Naive B cell (primary cell): ENCODE data around the gene HIBADH. TPM values are rescaled to one million over a fixed set of nuclear protein-coding genes. Genes with fewer than 3 reads are reported as not detected.
"Not testable (repeated sequence)": the region's sequence is repeated elsewhere in the genome, so short reads cannot be mapped to it uniquely, and the experiment has no call there.

Source experiments
- ATAC-seq, 2 donors: fragments of 150-1000 bp; cut with Tn5 transposase; 2 replicates each; pipeline ENCODE4 v1.10.0; 2021; ENCODE audit warnings: low read depth in 2 of 2, mild to moderate bottlenecking in 2 of 2, moderate library complexity in 2 of 2
- DNase-seq: peaks from one replicate; pipeline ENCODE4 v3.0.0; 2022
- H3K27ac Mint-ChIP-seq, 6 donors: one replicate each; pipeline ENCODE4 v1.8.0; 2020 to 2022; ENCODE audit warnings: mild to moderate bottlenecking in 6 of 6, mixed read lengths in 6 of 6, moderate library complexity in 5 of 6, inconsistent platforms in 2 of 6
- H3K27me3 Mint-ChIP-seq, 3 donors: one replicate each; pipeline ENCODE4 v1.8.0; 2021 to 2022; ENCODE audit warnings: mixed read lengths in 3 of 3, mild to moderate bottlenecking in 1 of 3
- H3K36me3 Mint-ChIP-seq, 2 donors: one replicate each; pipeline ENCODE4 v1.8.0; 2020 to 2022; ENCODE audit warnings: mixed read lengths in 2 of 2, inconsistent platforms in 1 of 2, mild to moderate bottlenecking in 1 of 2
- H3K4me1 Mint-ChIP-seq, 3 donors: one replicate each; pipeline ENCODE4 v1.8.0; 2020 to 2022; ENCODE audit warnings: mixed read lengths in 3 of 3, inconsistent platforms in 1 of 3, mild to moderate bottlenecking in 1 of 3, moderate library complexity in 1 of 3
- H3K4me3 Mint-ChIP-seq, 8 donors: one replicate each; pipeline ENCODE4 v1.8.0; 2020 to 2022; ENCODE audit warnings: mild to moderate bottlenecking in 8 of 8, mixed read lengths in 8 of 8, moderate library complexity in 8 of 8, inconsistent platforms in 2 of 8
- H3K9me3 Mint-ChIP-seq, 7 donors: one replicate each; pipeline ENCODE4 v1.8.0; 2020 to 2022; ENCODE audit warnings: mixed read lengths in 7 of 7, mild to moderate bottlenecking in 5 of 7, inconsistent platforms in 2 of 7, moderate library complexity in 1 of 7
- polyA plus RNA-seq, 6 donors: library from polyadenylated mRNA; unstranded; fragments of 300-500 nt; fragmentation: Illumina TruSeq; gene quantifications; one replicate each; pipeline ENCODE4 v1.2.3, GENCODE V29; 2021; ENCODE audit warnings: low read depth in 6 of 6

HIBADH gene
- polyA plus RNA-seq, 6 donors from 2014 or later, result 23.0 to 36.1 (median 25.9) TPM

DNA sequence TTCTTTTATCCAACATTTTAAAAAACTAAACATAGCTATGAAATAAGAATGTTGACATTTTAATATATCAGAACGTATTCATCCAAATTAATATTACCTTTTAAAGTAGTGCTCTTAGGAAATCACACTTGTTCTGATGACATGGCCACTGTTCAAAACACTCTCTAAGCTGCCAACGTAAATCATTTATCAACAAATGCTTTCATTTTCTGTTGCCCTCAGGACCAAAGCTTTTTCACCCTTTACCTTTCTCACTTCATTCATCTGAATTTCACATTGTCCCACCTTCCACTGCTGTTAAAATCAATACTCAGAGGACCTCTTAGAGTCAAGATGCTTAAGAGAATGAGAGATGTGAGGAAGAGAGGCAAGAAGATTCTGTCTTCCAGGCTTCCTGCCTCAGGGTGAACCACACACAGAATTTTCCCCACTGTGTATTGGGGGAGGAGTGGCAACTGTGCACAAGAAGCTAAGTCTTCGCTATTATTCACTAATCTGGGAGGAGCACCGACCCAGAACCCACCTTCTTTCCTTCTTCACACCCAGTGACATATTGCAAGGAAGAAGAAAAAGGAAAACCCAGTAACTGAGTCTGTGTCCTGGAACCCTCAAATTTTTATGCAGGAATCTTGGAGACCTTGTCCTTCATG is 21.0 kb downstream of the HIBADH start:
- Mint-ChIP-seq H3K4me3 (no peak overlapping the region), H3K27ac (peak overlapping the region in 1 of 6 donors; percentile 12), H3K9me3 (peaks cover 0 to 7% (median 2%) of the 10 kb centered on the region in 7 donors), H3K36me3 (peaks cover 10 to 22% of the 10 kb centered on the region in 2 donors), H3K4me1 (peaks cover 13% of the 10 kb centered on the region in 3 donors), H3K27me3 (no peaks in the 10 kb centered on the region)
- ATAC-seq, result no peak
- DNase-seq, result no peak

DNA sequence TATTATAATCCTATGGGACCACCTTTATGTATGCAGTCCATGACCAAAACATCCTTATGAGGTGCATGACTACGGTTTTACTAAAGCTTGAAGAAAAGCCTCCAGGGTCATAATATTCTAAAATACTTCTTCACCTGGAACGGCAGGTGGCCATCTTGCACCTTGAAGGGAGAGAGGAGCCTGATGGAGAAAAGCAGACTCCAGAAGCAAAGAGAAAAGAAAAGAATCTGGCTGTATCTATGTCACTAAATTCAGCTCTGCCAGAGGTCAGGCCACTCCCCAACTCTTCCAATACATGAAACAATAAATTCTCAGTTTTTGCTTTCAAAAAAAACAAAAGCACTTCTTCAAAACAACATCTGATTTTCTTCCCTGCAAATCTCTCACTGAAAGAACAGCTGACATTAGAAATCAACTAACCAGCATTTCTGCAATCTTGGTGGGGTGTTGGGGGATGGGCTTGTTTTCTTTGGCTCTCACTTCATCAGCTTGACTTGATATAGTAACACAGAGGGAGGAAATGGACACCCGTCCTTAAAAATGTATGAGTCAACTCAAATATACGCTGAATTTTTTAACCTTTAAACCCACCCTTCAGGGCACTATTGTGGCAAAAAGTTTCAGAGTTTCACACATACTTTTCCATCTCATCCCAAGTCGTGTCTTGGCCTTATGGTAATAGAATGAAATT is 21.7 kb downstream of the HIBADH start:
- peaks cover 10 to 24% of the 10 kb centered on the region in 2 donors for H3K36me3 Mint-ChIP-seq
- ATAC-seq, result no peak
- H3K27ac Mint-ChIP-seq, result no peak overlapping the region
- H3K4me3 Mint-ChIP-seq, result no peak overlapping the region
- H3K9me3 Mint-ChIP-seq, result peaks cover 0 to 7% (median 2%) of the 10 kb centered on the region in 7 donors
- DNase-seq, result no peak
- peaks cover 13% of the 10 kb centered on the region in 3 donors for H3K4me1 Mint-ChIP-seq
- no peaks in the 10 kb centered on the region for H3K27me3 Mint-ChIP-seq

DNA sequence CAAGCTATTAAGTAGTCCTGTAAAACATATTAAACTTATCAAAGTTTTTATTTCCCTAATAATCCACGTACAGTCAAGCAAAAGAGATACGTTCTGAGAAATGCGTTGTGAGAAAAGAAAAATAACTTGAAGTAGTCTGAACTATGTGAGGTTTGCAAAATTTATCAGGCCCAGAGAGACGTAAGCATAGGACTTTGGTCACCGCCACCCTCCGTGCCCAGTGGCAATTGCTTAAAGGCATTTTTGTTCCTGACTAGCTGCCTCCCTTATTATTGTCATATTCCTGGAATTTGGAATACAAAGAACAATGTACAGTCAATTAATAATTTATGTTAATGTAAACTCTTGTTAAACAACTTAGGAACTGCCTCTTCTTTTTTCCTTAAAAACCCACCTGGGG is 22.8 kb downstream of the HIBADH start:
- H3K4me3 Mint-ChIP-seq, result no peak overlapping the region
- DNase-seq (no peak), ATAC-seq (no peak)
- H3K36me3 Mint-ChIP-seq, result peaks cover 14 to 27% of the 10 kb centered on the region in 2 donors
- H3K9me3 Mint-ChIP-seq, result peaks cover 0 to 7% (median 2%) of the 10 kb centered on the region in 7 donors
- no peak overlapping the region for H3K27ac Mint-ChIP-seq
- H3K27me3 Mint-ChIP-seq, result no peaks in the 10 kb centered on the region
- H3K4me1 Mint-ChIP-seq, result peaks cover 13% of the 10 kb centered on the region in 3 donors

- peaks cover 18 to 29% of the 10 kb centered on the region in 2 donors for H3K36me3 Mint-ChIP-seq
- not testable (repeated sequence) for H3K9me3 Mint-ChIP-seq, DNase-seq, ATAC-seq, H3K27me3 Mint-ChIP-seq, H3K4me3 Mint-ChIP-seq
- peak overlapping the region in 1 of 6 donors; percentile 20 for H3K27ac Mint-ChIP-seq
- H3K4me1 Mint-ChIP-seq, result peaks cover 13% of the 10 kb centered on the region in 3 donors
Observed at GRCh38 chr7:27639048-27639447, 23.6 kb downstream of the HIBADH start.

DNA sequence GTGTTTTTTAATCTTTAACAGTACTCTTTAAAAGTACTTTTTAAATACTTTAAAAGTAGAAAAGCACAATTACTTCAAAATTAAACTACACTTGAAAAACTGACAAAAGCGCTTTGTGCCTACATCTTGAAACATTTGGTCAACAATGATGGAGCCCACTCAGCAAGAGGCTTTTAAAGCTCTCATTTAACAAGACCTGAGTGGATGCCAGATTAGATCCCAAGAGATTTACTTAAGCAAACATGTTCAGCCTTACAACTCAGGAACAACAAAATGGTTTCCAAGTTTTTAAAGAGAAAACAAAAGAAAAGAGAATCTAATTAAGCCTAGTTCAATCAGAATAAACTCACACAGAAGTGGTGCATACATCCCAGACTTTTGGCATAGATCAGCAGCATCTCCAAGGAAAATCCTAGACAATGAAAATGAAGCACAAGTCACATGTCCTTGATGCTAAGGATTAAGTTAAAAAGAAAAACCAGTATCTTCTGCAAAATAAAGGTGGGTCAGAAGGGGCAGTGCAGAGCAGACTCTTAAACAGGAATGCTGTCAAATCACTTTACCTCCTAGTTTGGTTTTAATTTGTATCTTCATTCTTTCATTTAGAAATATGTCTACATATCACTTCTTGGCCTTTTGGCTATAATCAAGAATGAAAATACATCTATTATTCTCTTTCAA is 26.2 kb downstream of the HIBADH start:
- Mint-ChIP-seq H3K27me3 (no peaks in the 10 kb centered on the region), H3K27ac (no peak overlapping the region), H3K4me3 (no peak overlapping the region), H3K9me3 (peaks cover 0 to 7% (median 2%) of the 10 kb centered on the region in 7 donors), H3K36me3 (peaks cover 18 to 32% of the 10 kb centered on the region in 2 donors), H3K4me1 (peaks cover 9 to 13% (median 13%) of the 10 kb centered on the region in 3 donors)
- DNase-seq (no peak), ATAC-seq (no peak)

GRCh38 chr7:27635728-27636127 is 27.0 kb downstream of the HIBADH start:
- ATAC-seq (no peak), DNase-seq (no peak)
- peaks cover 18 to 32% of the 10 kb centered on the region in 2 donors for H3K36me3 Mint-ChIP-seq
- no peaks in the 10 kb centered on the region for H3K27me3 Mint-ChIP-seq
- H3K9me3 Mint-ChIP-seq, result peaks cover 0 to 7% (median 2%) of the 10 kb centered on the region in 7 donors
- peaks cover 4 to 13% (median 13%) of the 10 kb centered on the region in 3 donors for H3K4me1 Mint-ChIP-seq
- H3K27ac Mint-ChIP-seq, result no peak overlapping the region
- no peak overlapping the region for H3K4me3 Mint-ChIP-seq

GRCh38 chr7:27634671-27635493 is 27.8 kb downstream of the HIBADH start:
- H3K4me3 Mint-ChIP-seq, result no peak overlapping the region
- ATAC-seq (no peak), DNase-seq (no peak)
- H3K27me3 Mint-ChIP-seq, result no peaks in the 10 kb centered on the region
- peaks cover 18 to 36% of the 10 kb centered on the region in 2 donors for H3K36me3 Mint-ChIP-seq
- no peak overlapping the region for H3K27ac Mint-ChIP-seq
- H3K4me1 Mint-ChIP-seq, result peaks cover 4 to 13% (median 13%) of the 10 kb centered on the region in 3 donors
- H3K9me3 Mint-ChIP-seq, result peaks cover 0 to 7% (median 2%) of the 10 kb centered on the region in 7 donors

- peaks cover 4 to 6% (median 5%) of the 10 kb centered on the region in 3 donors for H3K4me1 Mint-ChIP-seq
- H3K27ac Mint-ChIP-seq, result peak overlapping the region in 1 of 6 donors; percentile 71
- no peak overlapping the region for H3K4me3 Mint-ChIP-seq
- DNase-seq (no peak), ATAC-seq (no peak)
- peaks cover 8 to 31% of the 10 kb centered on the region in 2 donors for H3K36me3 Mint-ChIP-seq
- no peaks in the 10 kb centered on the region for H3K9me3 Mint-ChIP-seq
- H3K27me3 Mint-ChIP-seq, result no peaks in the 10 kb centered on the region
Observed at GRCh38 chr7:27633062-27633461, 29.6 kb downstream of the HIBADH start.

DNA sequence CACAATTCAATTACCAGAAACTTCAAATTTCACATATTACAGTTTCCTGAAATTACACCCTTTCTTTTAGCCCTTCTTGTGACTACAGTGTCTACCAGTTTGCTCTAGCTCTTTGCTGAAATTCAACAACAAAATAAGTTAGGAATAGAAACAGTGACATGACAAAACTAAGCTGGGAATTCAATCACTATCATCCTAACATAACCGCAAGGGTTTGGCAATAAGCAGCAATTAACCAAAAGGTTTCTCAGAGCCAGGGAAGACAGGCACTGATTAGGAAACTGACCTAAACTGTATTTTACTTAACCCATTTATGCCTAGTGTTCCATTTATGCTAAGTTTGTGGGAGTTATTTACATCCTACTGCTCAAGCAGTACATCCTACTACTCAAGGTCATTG is 31.3 kb downstream of the HIBADH start:
- Mint-ChIP-seq H3K9me3 (no peaks in the 10 kb centered on the region), H3K4me1 (peaks cover 7 to 11% (median 9%) of the 10 kb centered on the region in 3 donors), H3K27me3 (no peaks in the 10 kb centered on the region), H3K4me3 (no peak overlapping the region), H3K27ac (no peak overlapping the region), H3K36me3 (peaks cover 8 to 27% of the 10 kb centered on the region in 2 donors)
- no peak for ATAC-seq
- DNase-seq, result no peak

- H3K4me3 Mint-ChIP-seq, result peak overlapping the region in 2 of 8 donors; percentile 29 to 30
- peaks cover 7 to 11% (median 9%) of the 10 kb centered on the region in 3 donors for H3K4me1 Mint-ChIP-seq
- ATAC-seq (no peak), DNase-seq (no peak)
- H3K36me3 Mint-ChIP-seq, result peaks cover 18 to 39% of the 10 kb centered on the region in 2 donors
- H3K27me3 Mint-ChIP-seq, result no peaks in the 10 kb centered on the region
- peaks cover 0 to 21% (median 12%) of the 10 kb centered on the region in 7 donors for H3K9me3 Mint-ChIP-seq
- H3K27ac Mint-ChIP-seq, result peak overlapping the region in 1 of 6 donors; percentile 12
Observed at GRCh38 chr7:27627146-27627545, 35.5 kb downstream of the HIBADH start.

DNA sequence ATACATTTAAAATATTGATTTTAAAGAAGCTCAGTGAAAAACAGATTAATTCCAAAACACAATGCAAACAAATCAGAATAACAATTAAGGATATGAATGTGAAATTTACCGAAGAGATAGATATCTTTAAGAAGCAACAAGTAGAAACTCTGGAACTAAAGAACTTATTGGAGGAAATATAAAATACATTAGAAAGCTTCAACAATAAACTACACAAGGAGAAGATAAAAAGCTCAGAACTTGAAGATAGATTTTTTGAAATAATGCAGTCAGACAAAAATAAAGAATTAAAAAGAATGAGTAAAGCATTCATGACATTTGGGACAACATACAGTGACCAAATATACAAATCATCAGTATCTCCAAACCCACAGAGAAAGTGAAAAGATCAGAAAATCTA is 43.2 kb downstream of the HIBADH start:
- Mint-ChIP-seq H3K36me3 (peaks cover 42 to 56% of the 10 kb centered on the region in 2 donors), H3K27me3 (no peaks in the 10 kb centered on the region), H3K27ac (no peak overlapping the region), H3K4me3 (no peak overlapping the region), H3K4me1 (peaks cover 0 to 5% (median 5%) of the 10 kb centered on the region in 3 donors), H3K9me3 (peaks cover 13 to 63% (median 45%) of the 10 kb centered on the region in 7 donors)
- DNase-seq (no peak), ATAC-seq (no peak)

DNA sequence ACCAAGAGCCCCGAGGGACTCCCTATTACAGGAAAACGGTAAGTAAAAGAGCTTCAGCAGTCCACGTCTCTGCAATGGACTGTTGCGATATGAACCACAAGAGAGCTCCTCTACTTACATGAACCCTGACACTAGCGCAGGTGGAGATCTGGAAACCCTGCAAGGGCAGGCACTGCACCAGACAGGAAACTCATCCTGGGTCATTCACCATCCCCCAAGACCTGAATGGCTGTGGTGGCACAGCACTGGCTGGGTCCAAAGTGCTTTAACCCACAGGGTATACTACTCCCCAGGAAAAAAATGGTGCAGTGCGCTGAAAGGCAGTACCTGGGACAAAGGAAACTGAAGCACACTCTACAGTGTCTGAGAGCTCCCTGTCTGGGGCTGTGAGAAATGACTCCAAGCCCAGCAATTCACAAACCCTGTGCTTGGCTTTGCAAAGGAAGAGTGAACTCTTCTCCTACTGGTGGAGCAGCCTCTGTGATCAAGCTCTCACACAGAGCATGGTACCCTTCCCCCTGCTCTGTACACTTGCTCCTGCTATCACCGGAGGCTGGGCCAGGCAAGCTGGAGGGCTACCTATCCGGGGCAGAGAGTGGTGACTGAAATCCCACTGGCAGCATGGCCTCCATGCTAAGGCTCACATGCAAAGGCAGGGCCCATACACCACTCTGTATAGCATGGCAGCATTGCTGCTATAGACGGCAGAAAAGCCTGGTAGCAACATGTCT is 44.9 kb downstream of the HIBADH start:
- Mint-ChIP-seq H3K4me3 (no peak overlapping the region), H3K9me3 (peaks cover 13 to 48% (median 42%) of the 10 kb centered on the region in 7 donors), H3K36me3 (peaks cover 28 to 46% of the 10 kb centered on the region in 2 donors), H3K27me3 (no peaks in the 10 kb centered on the region), H3K27ac (no peak overlapping the region), H3K4me1 (peaks cover 0 to 5% (median 5%) of the 10 kb centered on the region in 3 donors)
- DNase-seq (no peak), ATAC-seq (no peak)
